ENCODE measurements around the gene CTXN3. TPM values are rescaled to one million over a fixed set of nuclear protein-coding genes. Genes with fewer than 3 reads are reported as not detected.
"Not testable (repeated sequence)": the region's sequence is repeated elsewhere in the genome, so short reads cannot be mapped to it uniquely, and the experiment has no call there.

CTXN3 gene
- total RNA-seq, 1 donor from 2014 or later = not detected

- DNase-seq (ENCODE audit: extremely low read depth, low read depth, low spot score) = no peak
Observed at GRCh38 chr5:127650022-127650421, 1.1 kb downstream of the CTXN3 start.

GRCh38 chr5:127650649-127651048 lies 1.8 kb downstream of the CTXN3 start:
- no peak for DNase-seq (ENCODE audit: extremely low read depth, low read depth, low spot score)

GRCh38 chr5:127652952-127653611 lies 4.2 kb downstream of the CTXN3 start:
- no peak for DNase-seq (ENCODE audit: extremely low read depth, low read depth, low spot score)

- no peak for DNase-seq (ENCODE audit: extremely low read depth, low read depth, low spot score)
Observed at GRCh38 chr5:127656825-127657224, 7.9 kb downstream of the CTXN3 start.

- DNase-seq (ENCODE audit: extremely low read depth, low read depth, low spot score) = no peak
Observed at GRCh38 chr5:127660047-127660733, 11.3 kb downstream of the CTXN3 start.

GRCh38 chr5:127664093-127664492 lies 15.2 kb downstream of the CTXN3 start:
- no peak for DNase-seq (ENCODE audit: extremely low read depth, low read depth, low spot score)

- no peak for DNase-seq (ENCODE audit: extremely low read depth, low read depth, low spot score)
Observed at GRCh38 chr5:127665641-127666040, 16.8 kb downstream of the CTXN3 start.

- DNase-seq (ENCODE audit: extremely low read depth, low read depth, low spot score) = no peak
Observed at GRCh38 chr5:127666043-127666716, 17.3 kb downstream of the CTXN3 start.

- no peak for DNase-seq (ENCODE audit: extremely low read depth, low read depth, low spot score)
Observed at GRCh38 chr5:127667926-127668325, 19.0 kb downstream of the CTXN3 start.

- DNase-seq (ENCODE audit: extremely low read depth, low read depth, low spot score) = no peak
Observed at GRCh38 chr5:127671218-127671617, 22.3 kb downstream of the CTXN3 start.

- no peak for DNase-seq (ENCODE audit: extremely low read depth, low read depth, low spot score)
Observed at GRCh38 chr5:127673117-127673800, 24.4 kb downstream of the CTXN3 start.

GRCh38 chr5:127676951-127677350 lies 28.1 kb downstream of the CTXN3 start:
- not testable (repeated sequence) for DNase-seq (ENCODE audit: extremely low read depth, low read depth, low spot score)

GRCh38 chr5:127679691-127680330 lies 30.9 kb downstream of the CTXN3 start:
- not testable (repeated sequence) for DNase-seq (ENCODE audit: extremely low read depth, low read depth, low spot score)

- no peak for DNase-seq (ENCODE audit: extremely low read depth, low read depth, low spot score)
Observed at GRCh38 chr5:127680595-127680994, 31.7 kb downstream of the CTXN3 start.

- no peak for DNase-seq (ENCODE audit: extremely low read depth, low read depth, low spot score)
Observed at GRCh38 chr5:127683008-127683407, 34.1 kb downstream of the CTXN3 start.

- no peak for DNase-seq (ENCODE audit: extremely low read depth, low read depth, low spot score)
Observed at GRCh38 chr5:127684726-127685467, 36.0 kb downstream of the CTXN3 start.

GRCh38 chr5:127685662-127686061 lies 36.8 kb downstream of the CTXN3 start:
- no peak for DNase-seq (ENCODE audit: extremely low read depth, low read depth, low spot score)

GRCh38 chr5:127686424-127686823 lies 37.5 kb downstream of the CTXN3 start:
- no peak for DNase-seq (ENCODE audit: extremely low read depth, low read depth, low spot score)

GRCh38 chr5:127694518-127695171 lies 45.8 kb downstream of the CTXN3 start:
- DNase-seq (ENCODE audit: extremely low read depth, low read depth, low spot score) = no peak

- DNase-seq (ENCODE audit: extremely low read depth, low read depth, low spot score) = no peak
Observed at GRCh38 chr5:127695346-127695745, 46.5 kb downstream of the CTXN3 start.

Data from glomerular endothelial cell (primary cell).